Measurements from ENCODE around the gene SLF2.

The SLF2 gene

GRCh38 chr10:101007099-101007711 lies 94.4 kb downstream of the SLF2 start:
- Histone ChIP-seq H3K9me3 (no peaks in the 10 kb centered on the region), H3K36me3 (peaks cover 15% of the 10 kb centered on the region), H3K4me1 (ENCODE audit: control insufficient read depth in 1 of 2, insufficient read depth in 1 of 2, low read depth in 1 of 2, low read length in 1 of 2) (no peaks in the 10 kb centered on the region), H3K27me3 (no peaks in the 10 kb centered on the region), H3K4me3 (ENCODE audit: low read depth in 1 of 2, low read length in 1 of 2) (no peak overlapping the region), H3K27ac (no peak overlapping the region)
- TF ChIP-seq CTCF (IDR thresholded peaks at IDR 0.05) = no peak

- no peak for TF ChIP-seq CTCF (IDR thresholded peaks at IDR 0.05)
- no peaks in the 10 kb centered on the region for H3K4me1 ChIP-seq (ENCODE audit: control insufficient read depth in 1 of 2, insufficient read depth in 1 of 2, low read depth in 1 of 2, low read length in 1 of 2)
- no peaks in the 10 kb centered on the region for H3K9me3 ChIP-seq
- H3K4me3 ChIP-seq (ENCODE audit: low read depth in 1 of 2, low read length in 1 of 2) = no peak overlapping the region
- peaks cover 1% of the 10 kb centered on the region for H3K27me3 ChIP-seq
- H3K36me3 ChIP-seq = peaks cover 15% of the 10 kb centered on the region
- H3K27ac ChIP-seq = no peak overlapping the region
Measured at GRCh38 chr10:101007915-101008822, 95.4 kb downstream of the SLF2 start.

- TF ChIP-seq CTCF (IDR thresholded peaks at IDR 0.05) = no peak
- H3K27ac ChIP-seq = no peak overlapping the region
- no peaks in the 10 kb centered on the region for H3K9me3 ChIP-seq
- H3K27me3 ChIP-seq = peaks cover 5% of the 10 kb centered on the region
- no peak overlapping the region for H3K4me3 ChIP-seq (ENCODE audit: low read depth in 1 of 2, low read length in 1 of 2)
- H3K4me1 ChIP-seq (ENCODE audit: control insufficient read depth in 1 of 2, insufficient read depth in 1 of 2, low read depth in 1 of 2, low read length in 1 of 2) = no peaks in the 10 kb centered on the region
- H3K36me3 ChIP-seq = peaks cover 15% of the 10 kb centered on the region
Measured at GRCh38 chr10:101008823-101009423, 96.2 kb downstream of the SLF2 start.

GRCh38 chr10:101010329-101010728 lies 97.6 kb downstream of the SLF2 start:
- Histone ChIP-seq H3K27me3 (peaks cover 5% of the 10 kb centered on the region), H3K4me3 (ENCODE audit: low read depth in 1 of 2, low read length in 1 of 2) (no peak overlapping the region), H3K36me3 (peaks cover 12% of the 10 kb centered on the region), H3K27ac (no peak overlapping the region), H3K9me3 (no peaks in the 10 kb centered on the region), H3K4me1 (ENCODE audit: control insufficient read depth in 1 of 2, insufficient read depth in 1 of 2, low read depth in 1 of 2, low read length in 1 of 2) (no peaks in the 10 kb centered on the region)
- TF ChIP-seq CTCF (IDR thresholded peaks at IDR 0.05) = no peak

GRCh38 chr10:101011517-101012423 lies 99.0 kb downstream of the SLF2 start:
- H3K36me3 ChIP-seq = peaks cover 3% of the 10 kb centered on the region
- H3K27me3 ChIP-seq = peaks cover 19% of the 10 kb centered on the region
- H3K9me3 ChIP-seq = no peaks in the 10 kb centered on the region
- no peaks in the 10 kb centered on the region for H3K4me1 ChIP-seq (ENCODE audit: control insufficient read depth in 1 of 2, insufficient read depth in 1 of 2, low read depth in 1 of 2, low read length in 1 of 2)
- no peak overlapping the region for H3K4me3 ChIP-seq (ENCODE audit: low read depth in 1 of 2, low read length in 1 of 2)
- no peak for TF ChIP-seq CTCF (IDR thresholded peaks at IDR 0.05)
- no peak overlapping the region for H3K27ac ChIP-seq
